Thymus (tissue), 11 donors: ENCODE data around the gene MGLL. TPM values are rescaled to one million over a fixed set of nuclear protein-coding genes. Genes with fewer than 3 reads are reported as not detected.
A peak's percentile ranks its signal among the peaks of the same experiment; 100 is the strongest.

Experiments
- DNase-seq, 9 donors: peaks; one replicate each; pipeline ENCODE4 v3.0.0-alpha.2; 2013; ENCODE audit warnings: low spot score in 9 of 9, low read depth in 6 of 9, missing footprints in 1 of 9
- H3K27ac ChIP-seq, 2 donors: one replicate each; pipeline ENCODE4 v1.5.1; 2013; ENCODE audit warnings: control low read depth in 1 of 2, low read depth in 1 of 2, low read length in 1 of 2, mild to moderate bottlenecking in 1 of 2, moderate library complexity in 1 of 2
- H3K27me3 ChIP-seq, 2 donors: one replicate each; pipeline ENCODE4 v1.5.1; 2013; ENCODE audit warnings: low read length in 1 of 2; ENCODE audit not compliant: control insufficient read depth in 2 of 2, insufficient read depth in 1 of 2
- H3K36me3 ChIP-seq, 2 donors: one replicate each; pipeline ENCODE4 v1.5.1; 2013; ENCODE audit warnings: low read length in 1 of 2, mild to moderate bottlenecking in 1 of 2, moderate library complexity in 1 of 2; ENCODE audit not compliant: control insufficient read depth in 2 of 2, insufficient read depth in 2 of 2
- H3K4me1 ChIP-seq, 2 donors: one replicate each; pipeline ENCODE4 v1.5.1; 2013; ENCODE audit warnings: low read length in 2 of 2; ENCODE audit not compliant: control insufficient read depth in 2 of 2, insufficient read depth in 2 of 2
- H3K4me3 ChIP-seq, 2 donors: one replicate each; pipeline ENCODE4 v1.5.1; 2013; ENCODE audit warnings: low read length in 2 of 2, control low read depth in 1 of 2, mild to moderate bottlenecking in 1 of 2
- H3K9me3 ChIP-seq, 2 donors: one replicate each; pipeline ENCODE4 v1.5.1; 2013; ENCODE audit warnings: low read length in 1 of 2, mild to moderate bottlenecking in 1 of 2; ENCODE audit not compliant: control insufficient read depth in 2 of 2, insufficient read depth in 1 of 2
- WGBS: extraction: QIAGEN DNeasy Blood & Tissue Kit; methylation state at CpG from one replicate; pipeline ENCODE4 v1.1.7; 2013; 5-methylcytosine and 5-hydroxymethylcytosine counted together
- polyA plus RNA-seq: library from polyadenylated mRNA; stranded (reverse); fragments of 200-250 nt; gene quantifications from one replicate; pipeline ENCODE4 v1.2.3, GENCODE V29; 2013
- total RNA-seq: library from RNA; stranded (reverse); fragments of 120-200 nt; gene quantifications from one replicate; pipeline ENCODE4 v1.2.4, GENCODE V29; 2013
- donor health status: healthy.

MGLL gene
- total and polyA plus RNA-seq, 2 donors = 5.4 to 15.2 TPM

DNA sequence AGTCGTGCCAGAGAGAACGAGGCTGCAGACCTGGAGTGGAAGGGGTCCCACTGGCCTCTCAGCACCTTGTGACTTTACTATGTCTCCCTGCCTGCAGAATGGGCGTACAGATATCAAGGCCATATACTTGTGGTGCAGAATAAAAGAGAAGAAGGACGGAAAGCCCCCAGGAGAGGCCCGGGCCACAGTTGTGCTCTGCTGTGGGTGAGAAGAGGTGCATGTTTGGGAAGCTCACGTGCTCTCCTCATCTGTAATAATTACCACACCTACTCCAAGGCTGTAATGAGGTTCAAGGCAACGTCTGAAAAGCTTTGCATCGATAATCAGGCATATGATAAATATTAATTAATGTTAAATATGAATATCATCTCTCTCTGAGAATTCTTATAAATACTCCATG, 58.0 kb downstream of the MGLL start:
- H3K27ac ChIP-seq = no peak overlapping the region
- H3K4me1 ChIP-seq = peaks cover 11 to 41% of the 10 kb centered on the region in 2 donors
- no peaks in the 10 kb centered on the region for H3K36me3 ChIP-seq
- DNase-seq = no peak
- no peak overlapping the region for H3K4me3 ChIP-seq
- peaks cover 0 to 4% of the 10 kb centered on the region in 2 donors for H3K9me3 ChIP-seq
- H3K27me3 ChIP-seq = no peaks in the 10 kb centered on the region
- WGBS = 75% methylated on average over 8 of the region's 8 CpGs

DNA sequence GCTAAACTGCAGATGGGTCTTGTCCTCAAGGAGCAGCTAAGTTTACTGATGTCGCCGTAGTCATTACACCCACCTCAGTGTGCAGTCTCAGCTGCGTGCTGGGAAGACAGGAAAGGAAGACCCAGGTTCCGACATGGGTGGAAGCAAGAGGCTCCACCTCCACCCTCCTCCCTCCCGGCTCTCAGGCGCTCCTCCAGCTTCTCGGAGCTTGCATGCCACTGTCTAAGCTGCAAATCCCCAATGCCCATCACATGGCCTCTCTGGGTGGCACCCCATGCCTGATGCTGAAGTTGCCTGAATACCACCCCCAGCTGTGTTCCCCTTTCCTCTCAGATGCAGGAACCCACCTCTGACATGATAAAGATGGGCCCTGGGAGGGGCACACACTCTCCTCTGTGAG, 58.5 kb downstream of the MGLL start:
- Histone ChIP-seq H3K4me3 (no peak overlapping the region), H3K9me3 (peaks cover 0 to 3% of the 10 kb centered on the region in 2 donors), H3K27me3 (no peaks in the 10 kb centered on the region), H3K36me3 (no peaks in the 10 kb centered on the region), H3K27ac (no peak overlapping the region), H3K4me1 (peaks cover 11 to 41% of the 10 kb centered on the region in 2 donors)
- no peak for DNase-seq
- WGBS = 91% methylated on average over 7 of the region's 7 CpGs

DNA sequence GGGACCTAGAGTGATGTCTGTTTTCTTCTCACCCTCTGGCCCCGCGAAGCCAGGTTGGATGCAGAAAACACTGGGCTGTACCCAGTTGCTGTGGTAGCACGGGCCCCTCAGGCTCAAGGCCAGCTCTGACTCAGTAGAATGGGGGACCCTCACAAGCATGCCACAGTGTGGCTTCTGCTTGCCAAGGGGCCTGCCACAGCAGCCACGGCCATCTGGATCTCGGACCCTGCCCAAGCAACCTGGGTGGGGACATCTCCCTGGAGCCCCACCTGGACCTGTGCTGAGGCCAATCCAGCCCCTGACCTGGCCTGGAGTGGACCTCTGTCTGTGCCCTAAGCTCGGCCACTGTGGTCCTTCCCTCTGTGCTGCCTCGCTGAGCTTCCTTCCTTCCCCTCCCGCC, 59.0 kb downstream of the MGLL start:
- 94% methylated on average over 8 of the region's 8 CpGs for WGBS
- no peak overlapping the region for H3K27ac ChIP-seq
- no peaks in the 10 kb centered on the region for H3K27me3 ChIP-seq
- H3K4me3 ChIP-seq = no peak overlapping the region
- H3K4me1 ChIP-seq = peaks cover 11 to 37% of the 10 kb centered on the region in 2 donors
- DNase-seq = no peak
- H3K36me3 ChIP-seq = no peaks in the 10 kb centered on the region
- no peaks in the 10 kb centered on the region for H3K9me3 ChIP-seq

DNA sequence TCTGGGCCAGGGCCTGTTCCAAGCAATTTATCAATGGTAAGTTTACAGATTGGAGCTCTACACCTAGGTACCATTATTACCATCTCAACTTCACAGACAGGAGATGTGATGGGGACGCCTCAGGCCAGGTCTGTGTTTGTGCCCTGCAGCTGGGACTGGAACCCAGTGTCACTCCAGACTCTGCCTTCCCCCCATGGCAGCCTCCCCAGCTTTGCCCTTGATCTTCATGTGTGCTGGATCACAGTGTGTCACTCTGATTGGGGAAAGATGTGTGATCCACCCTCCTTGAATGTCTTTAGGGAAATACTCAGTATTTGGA, 59.6 kb downstream of the MGLL start:
- WGBS = 89% methylated on average over 1 of the region's 1 CpG
- Histone ChIP-seq H3K4me3 (no peak overlapping the region), H3K4me1 (peaks cover 11 to 34% of the 10 kb centered on the region in 2 donors), H3K27ac (no peak overlapping the region), H3K36me3 (no peaks in the 10 kb centered on the region), H3K27me3 (no peaks in the 10 kb centered on the region), H3K9me3 (no peaks in the 10 kb centered on the region)
- DNase-seq = no peak

DNA sequence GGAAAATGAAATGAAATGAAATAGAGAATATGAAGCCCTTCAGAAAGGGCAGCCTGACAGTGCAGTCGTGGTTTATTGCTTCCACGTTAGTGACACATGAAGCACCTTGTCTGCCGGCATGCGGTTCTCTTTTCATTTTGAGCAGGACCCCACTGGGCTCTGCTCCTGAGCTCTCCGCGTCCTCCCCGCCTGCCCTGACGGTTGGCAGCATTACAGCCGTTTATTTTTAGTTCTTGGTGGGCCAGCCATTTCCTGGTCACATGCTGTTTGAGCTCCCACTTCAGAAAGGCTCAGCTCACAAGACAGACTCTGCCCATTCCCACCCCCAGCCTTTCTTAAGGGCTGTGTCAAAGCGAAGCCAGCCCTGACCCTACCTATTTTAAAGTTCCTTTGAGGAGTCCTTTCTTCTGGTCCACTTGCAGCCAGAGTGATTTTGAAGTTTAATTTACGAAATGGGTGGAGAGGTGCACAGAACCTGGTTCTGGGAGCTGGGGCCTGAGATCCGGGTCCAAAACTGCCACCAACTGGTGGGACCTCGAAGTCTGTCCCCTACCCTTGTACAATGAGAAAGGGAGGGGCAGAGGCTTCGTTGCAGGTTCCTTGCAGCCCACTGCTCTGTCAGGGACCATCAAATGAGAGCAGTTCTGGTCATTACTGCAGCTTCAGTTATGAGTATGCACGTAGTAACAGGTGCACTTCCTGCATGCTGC, 60.1 kb downstream of the MGLL start:
- peaks cover 11 to 34% of the 10 kb centered on the region in 2 donors for H3K4me1 ChIP-seq

DNA sequence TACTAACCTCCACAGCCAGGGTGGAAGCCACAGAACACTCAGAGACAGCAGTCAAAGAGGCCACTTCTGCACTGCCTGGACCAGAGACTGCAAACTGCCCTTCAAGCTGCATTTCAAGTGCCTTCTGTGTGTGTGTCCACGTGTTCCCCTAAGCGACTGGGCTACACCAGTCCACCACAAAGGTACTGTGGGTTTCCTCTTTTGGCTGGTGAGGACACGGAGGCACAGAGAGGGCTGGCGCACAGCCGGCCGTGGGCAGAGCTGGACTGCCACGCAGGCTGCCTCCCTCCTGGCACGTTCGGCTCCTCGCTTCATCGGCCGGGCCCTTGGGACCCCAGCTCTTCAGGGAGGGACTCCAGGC, 60.9 kb downstream of the MGLL start:
- DNase-seq = no peak
- WGBS = 29% methylated on average over 12 of the region's 12 CpGs
- Histone ChIP-seq H3K4me1 (peaks cover 11 to 34% of the 10 kb centered on the region in 2 donors), H3K27me3 (no peaks in the 10 kb centered on the region), H3K4me3 (no peak overlapping the region), H3K36me3 (no peaks in the 10 kb centered on the region), H3K9me3 (no peaks in the 10 kb centered on the region), H3K27ac (no peak overlapping the region)

More for the DNA sequence above, 60.1 kb downstream of the MGLL start:
- Histone ChIP-seq H3K27me3 (no peaks in the 10 kb centered on the region), H3K9me3 (no peaks in the 10 kb centered on the region), H3K36me3 (no peaks in the 10 kb centered on the region), H3K4me3 (no peak overlapping the region), H3K27ac (peak overlapping the region in 1 of 2 donors; percentile 21)
- 12% methylated on average over 15 of the region's 15 CpGs for WGBS
- peak in 2 of 9 donors; percentile 40 to 48 for DNase-seq

DNA sequence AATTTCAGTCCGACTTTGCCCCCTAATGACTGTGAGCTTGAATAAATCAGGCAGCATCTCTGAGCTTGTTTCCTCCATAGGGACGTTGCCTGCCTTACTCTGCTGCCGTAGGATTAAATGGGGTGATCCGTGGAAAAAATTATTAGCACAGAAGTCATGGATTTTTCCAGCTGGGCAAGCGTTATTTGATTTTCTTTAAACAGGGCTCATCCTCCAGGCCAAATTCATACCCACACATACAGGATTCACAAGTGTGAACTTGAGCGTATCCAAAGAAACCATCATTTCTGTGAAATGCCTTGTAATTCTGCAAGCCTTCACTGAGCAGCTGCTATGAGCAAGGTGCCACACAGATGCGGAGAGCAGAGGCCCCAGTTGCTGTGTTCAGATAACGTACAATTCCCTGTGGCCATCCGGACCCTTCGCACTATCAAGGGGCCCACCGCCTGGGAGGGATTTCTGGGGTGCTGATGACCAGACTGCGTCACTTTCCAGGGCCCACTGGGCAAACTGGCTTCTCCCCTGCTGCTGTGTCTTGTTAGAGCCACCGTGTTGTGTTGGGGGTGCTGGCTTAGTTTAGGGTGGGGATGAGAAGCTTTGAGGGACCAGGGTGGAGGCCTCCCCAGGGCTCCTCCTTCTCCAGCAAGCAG, 61.4 kb downstream of the MGLL start:
- Histone ChIP-seq H3K27ac (no peak overlapping the region), H3K27me3 (no peaks in the 10 kb centered on the region), H3K4me3 (no peak overlapping the region), H3K36me3 (no peaks in the 10 kb centered on the region), H3K4me1 (peaks cover 11 to 34% of the 10 kb centered on the region in 2 donors), H3K9me3 (no peaks in the 10 kb centered on the region)
- 92% methylated on average over 13 of the region's 13 CpGs for WGBS
- DNase-seq = no peak

DNA sequence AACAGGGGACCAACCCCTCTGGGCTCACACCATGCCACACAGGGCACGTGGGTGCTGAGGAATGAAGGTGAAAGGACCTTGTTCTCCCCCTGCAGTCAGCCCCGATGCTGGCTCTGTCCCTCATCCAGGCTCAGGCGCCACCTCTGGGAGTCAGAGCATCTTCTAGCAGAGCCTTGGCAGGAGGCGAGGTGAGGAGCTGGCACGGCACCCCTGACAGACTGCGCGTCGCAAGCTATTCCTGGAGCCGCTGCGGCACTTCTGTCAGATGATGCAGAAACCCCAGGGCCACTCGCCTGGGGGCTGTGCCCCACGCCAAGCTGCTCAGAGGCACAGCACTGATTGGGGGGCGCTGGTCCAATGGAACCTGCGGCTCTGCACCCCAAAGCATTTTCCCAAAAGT, 62.0 kb downstream of the MGLL start:
- Histone ChIP-seq H3K4me3 (no peak overlapping the region), H3K9me3 (no peaks in the 10 kb centered on the region), H3K27me3 (no peaks in the 10 kb centered on the region), H3K36me3 (no peaks in the 10 kb centered on the region), H3K27ac (no peak overlapping the region), H3K4me1 (peaks cover 11 to 36% of the 10 kb centered on the region in 2 donors)
- WGBS = 98% methylated on average over 14 of the region's 14 CpGs
- no peak for DNase-seq

DNA sequence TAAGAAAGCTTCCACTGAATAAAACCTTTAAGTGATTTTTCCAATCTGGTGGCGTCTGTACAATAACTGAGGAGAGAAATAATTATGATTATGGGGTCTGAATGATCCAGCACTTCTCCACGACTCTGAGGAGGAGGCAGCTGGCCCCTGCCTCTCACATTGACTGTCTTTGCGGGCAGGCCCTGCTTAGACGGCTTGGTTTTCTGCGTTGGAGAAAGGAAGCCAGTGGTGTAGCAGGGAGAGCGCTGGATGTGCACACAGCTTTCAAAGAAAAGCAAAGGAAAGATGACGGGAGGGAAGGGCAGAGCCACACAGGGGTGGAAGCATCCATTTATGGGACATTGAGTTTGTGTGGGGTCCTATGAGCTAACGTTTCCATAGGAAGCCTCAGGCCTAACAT, 62.5 kb downstream of the MGLL start:
- peaks cover 16 to 42% of the 10 kb centered on the region in 2 donors for H3K4me1 ChIP-seq
- no peak for DNase-seq
- H3K4me3 ChIP-seq = no peak overlapping the region
- WGBS = 76% methylated on average over 8 of the region's 8 CpGs
- no peaks in the 10 kb centered on the region for H3K27me3 ChIP-seq
- no peak overlapping the region for H3K27ac ChIP-seq
- H3K9me3 ChIP-seq = no peaks in the 10 kb centered on the region
- H3K36me3 ChIP-seq = no peaks in the 10 kb centered on the region
